RWPE1 (cell line): ENCODE measurements around the gene FGF12.

Experiments used
- CTCF ChIA-PET: fragments of 350-600 bp; sonication (Branson Sonifier 250); formaldehyde crosslinking; extraction: SDS; loops from one replicate; lab custom pipeline; 2021; lab: Yijun Ruan, JAX
- POLR2A ChIA-PET: fragments of 400-600 bp; formaldehyde crosslinking; extraction: SDS; loops from one replicate; lab custom pipeline; 2020; ENCODE audit warnings: antibody characterized with exemption; ENCODE audit not compliant: low non-redundant PET; lab: Yijun Ruan, JAX
- DNase-seq: peaks from one replicate; pipeline ENCODE4 v3.0.0; 2012; ENCODE audit warnings: low spot score
- H3K27ac ChIP-seq: fragments of 450-650 bp; 2 replicates; pipeline ENCODE4 v1.5.1; 2017
- CTCF ChIP-seq: fragments of 450-650 bp; conservative IDR thresholded peaks from 2 replicates; pipeline ENCODE4 v1.5.1; 2017; ENCODE audit warnings: low read depth, mild to moderate bottlenecking

The FGF12 gene

GRCh38 chr3:192128922-192129321 is 598.4 kb downstream of the FGF12 start:
- no peak for DNase-seq
- POLR2A ChIA-PET = no interaction called here
- no peak overlapping the region for H3K27ac ChIP-seq
- no peak for TF ChIP-seq CTCF
- CTCF ChIA-PET = interaction anchor here (0.9 kb wide), 1 partner anchor 11 kb away, joined by 3 read pairs; no protein-coding TSS in a partner anchor

- ChIA-PET CTCF (interaction anchor here (0.7 to 0.9 kb wide), 2 partner anchors 10 to 1122 kb away, joined by 3 read pairs; no protein-coding TSS in a partner anchor), POLR2A (no interaction called here)
- no peak for DNase-seq
- no peak overlapping the region for H3K27ac ChIP-seq
- TF ChIP-seq CTCF = no peak
These were observed 599.3 kb downstream of the FGF12 start for GRCh38 chr3:192128060-192128459.

- H3K27ac ChIP-seq = no peak overlapping the region
- DNase-seq = no peak
- TF ChIP-seq CTCF = no peak
- CTCF ChIA-PET = interaction anchor here (0.8 kb wide), 1 partner anchor 1314 kb away, joined by 3 read pairs; no protein-coding TSS in a partner anchor
- POLR2A ChIA-PET = no interaction called here
These were observed 604.3 kb downstream of the FGF12 start for GRCh38 chr3:192122832-192123594.

GRCh38 chr3:192121923-192122322 is 605.4 kb downstream of the FGF12 start:
- CTCF ChIA-PET = interaction anchor here (0.6 kb wide), 1 partner anchor 1096 kb away, joined by 3 read pairs; no protein-coding TSS in a partner anchor
- POLR2A ChIA-PET = no interaction called here
- no peak overlapping the region for H3K27ac ChIP-seq
- DNase-seq = no peak
- no peak for TF ChIP-seq CTCF

GRCh38 chr3:192108820-192109219 is 618.5 kb downstream of the FGF12 start:
- CTCF ChIA-PET = no interaction called here
- POLR2A ChIA-PET = no interaction called here
- no peak for TF ChIP-seq CTCF

GRCh38 chr3:192106543-192106942 is 620.8 kb downstream of the FGF12 start:
- no peak for TF ChIP-seq CTCF
- H3K27ac ChIP-seq = no peak overlapping the region
- ChIA-PET POLR2A (no interaction called here), CTCF (interaction anchor here (0.6 kb wide), 1 partner anchor 19 kb away, joined by 3 read pairs; no protein-coding TSS in a partner anchor)
- no peak for DNase-seq

More at GRCh38 chr3:192108820-192109219, 618.5 kb downstream of the FGF12 start:
- no peak for DNase-seq
- H3K27ac ChIP-seq = no peak overlapping the region
